HepG2 (cell line): Measurements from ENCODE around the gene TAS2R10. TPM values are rescaled to one million over a fixed set of nuclear protein-coding genes. Genes with fewer than 3 reads are reported as not detected.

Source experiments
- ATAC-seq: fragments of 200-7000 bp; cut with Tn5 transposase; 3 replicates; pipeline ENCODE4 v1.9.1; 2020; ENCODE audit warnings: mild to moderate bottlenecking, moderate library complexity
- BruUV-seq: library from RNA; stranded (reverse); fragments of 400-500 nt; replicated peaks from 2 replicates; lab custom pipeline; 2021; lab: Mats Ljungman, UMichigan
- CTCF ChIA-PET: fragments of 300-600 bp; formaldehyde crosslinking; extraction: SDS; loops from one replicate; lab custom pipeline; 2021; ENCODE audit warnings: low total read pairs, inconsistent platforms, low intra/inter-chr PET ratio; lab: Yijun Ruan, JAX
- POLR2A ChIA-PET: fragments of 350-600 bp; sonication (Branson Sonifier 250); formaldehyde crosslinking; loops from one replicate; lab custom pipeline; 2020; ENCODE audit warnings: antibody characterized with exemption, inconsistent platforms; lab: Yijun Ruan, JAX
- DNase-seq: peaks from one replicate; pipeline ENCODE4 v3.0.0-alpha.2; 2015; ENCODE audit warnings: low spot score
- FAIRE-seq: peaks from 3 replicates; lab custom pipeline; 2011; peaks lifted over from hg19 to GRCh38; lab: Jason Lieb, UNC
- H2AFZ ChIP-seq: one replicate; pipeline ENCODE4 v1.6.1; 2011; ENCODE audit warnings: low read length, inconsistent platforms
- H3K27ac ChIP-seq: fragments of 300-600 bp; 3 replicates; pipeline ENCODE4 v1.8.0; 2011; ENCODE audit warnings: mixed run types, mild to moderate bottlenecking, mixed read lengths, low read length, inconsistent platforms; ENCODE audit not compliant: insufficient read depth; ENCODE audit errors: extremely low read length
- H3K27me3 ChIP-seq, 2 experiments: fragments of 200-600 bp in 1 of 2; 2 replicates in 1 of 2; 3 replicates in 1 of 2; pipeline versions ENCODE4 v1.6.0 to v1.8.0; 2011; ENCODE audit warnings: low read length in 2 of 2, mild to moderate bottlenecking in 2 of 2, moderate library complexity in 2 of 2, inconsistent platforms in 1 of 2; ENCODE audit not compliant: insufficient read depth in 2 of 2, control insufficient read depth in 1 of 2
- H3K36me3 ChIP-seq, 2 experiments: fragments of 200-600 bp in 1 of 2; replicated peaks in 1 of 2; 2 replicates in 1 of 2; 3 replicates in 1 of 2; pipeline versions ENCODE4 v1.5.1 to v1.8.0; 2011; ENCODE audit warnings: low read length in 2 of 2, inconsistent platforms in 1 of 2; ENCODE audit not compliant: insufficient read depth in 2 of 2, control insufficient read depth in 1 of 2
- H3K4me1 ChIP-seq: 2 replicates; pipeline ENCODE4 v1.5.1; 2012; ENCODE audit warnings: low read length, inconsistent platforms; ENCODE audit not compliant: insufficient read depth
- H3K4me2 ChIP-seq: 2 replicates; pipeline ENCODE4 v1.6.0; 2011; ENCODE audit warnings: low read depth, low read length, inconsistent platforms
- H3K4me3 ChIP-seq, 3 experiments: fragments of 200-600 bp in 1 of 3; sonication (generic), shearing (Covaris generic) in 1 of 3; replicated peaks in 1 of 3; 2 replicates each; pipeline ENCODE4 v1.5.1; 2011 to 2016; ENCODE audit warnings: low read length in 3 of 3, inconsistent platforms in 2 of 3, low read depth in 2 of 3, mild to moderate bottlenecking in 2 of 3, control low read depth in 1 of 3, mixed read lengths in 1 of 3; ENCODE audit not compliant: insufficient read depth in 1 of 3
- H3K79me2 ChIP-seq: one replicate; pipeline ENCODE4 v1.6.1; 2011; ENCODE audit warnings: low read length, inconsistent platforms; ENCODE audit not compliant: insufficient read depth
- H3K9ac ChIP-seq: 2 replicates; pipeline ENCODE4 v1.6.0; 2011; ENCODE audit warnings: mild to moderate bottlenecking, low read depth, low read length, inconsistent platforms; ENCODE audit not compliant: insufficient read depth
- H3K9me3 ChIP-seq: 2 replicates; pipeline ENCODE4 v1.5.1; 2012; ENCODE audit warnings: mild to moderate bottlenecking, low read length
- H4K20me1 ChIP-seq: 2 replicates; pipeline ENCODE4 v1.6.0; 2011; ENCODE audit warnings: inconsistent platforms, mild to moderate bottlenecking, low read length, moderate library complexity; ENCODE audit not compliant: insufficient read depth
- BHLHE40 ChIP-seq: IDR thresholded peaks from 2 replicates; pipeline ENCODE4 v1.6.1; 2011; ENCODE audit warnings: low read length, improper control_type of control experiment
- IRF2 ChIP-seq: IDR thresholded peaks from 2 replicates; pipeline ENCODE4 v1.6.1; 2018; ENCODE audit warnings: missing genetic modification reagents, missing compliant biosample characterization
- MEF2D ChIP-seq: sonication (generic); formaldehyde crosslinking; IDR thresholded peaks from 2 replicates; pipeline ENCODE4 v1.5.1; 2020; ENCODE audit warnings: mild to moderate bottlenecking, missing genetic modification reagents
- REPIN1 ChIP-seq: sonication (generic); formaldehyde crosslinking; IDR thresholded peaks from 2 replicates; pipeline ENCODE4 v1.8.0; 2022; ENCODE audit warnings: missing genetic modification reagents, low read depth, mild to moderate bottlenecking, borderline replicate concordance
- SATB2 ChIP-seq: sonication (generic); formaldehyde crosslinking; IDR thresholded peaks from 2 replicates; pipeline ENCODE4 v1.5.0; 2020; ENCODE audit warnings: missing genetic modification reagents
- SMC3 ChIP-seq: IDR thresholded peaks from 2 replicates; pipeline ENCODE4 v1.6.1; 2011; ENCODE audit warnings: low read length, improper control_type of control experiment
- SP1 ChIP-seq, 2 experiments: fragments of 450-650 bp in 1 of 2; sonication (generic) in 1 of 2; formaldehyde crosslinking in 1 of 2; IDR thresholded peaks; 2 replicates each; pipeline versions ENCODE4 v1.4.0 to v1.6.1; 2016 to 2020; ENCODE audit warnings: missing genetic modification reagents in 1 of 2
- SSRP1 ChIP-seq: IDR thresholded peaks from 2 replicates; pipeline ENCODE4 v1.6.1; 2016; ENCODE audit warnings: control low read depth
- TAF1 ChIP-seq: sonication (generic); formaldehyde crosslinking; IDR thresholded peaks from 2 replicates; pipeline ENCODE4 v1.4.0; 2020; ENCODE audit warnings: missing genetic modification reagents
- TMF1 ChIP-seq: sonication (generic); formaldehyde crosslinking; IDR thresholded peaks from 2 replicates; pipeline ENCODE4 v1.8.1; 2022; ENCODE audit warnings: low read depth, missing genetic modification reagents
- ZFP62 ChIP-seq: sonication (generic); formaldehyde crosslinking; IDR thresholded peaks from 2 replicates; pipeline ENCODE4 v1.4.0; 2020; ENCODE audit warnings: missing genetic modification reagents
- ZNF335 ChIP-seq: sonication (generic); formaldehyde crosslinking; IDR thresholded peaks from 2 replicates; pipeline ENCODE4 v1.4.0; 2020; ENCODE audit warnings: missing genetic modification reagents
- ZNF724P ChIP-seq: sonication (generic); formaldehyde crosslinking; IDR thresholded peaks from 2 replicates; pipeline ENCODE4 v1.8.0; 2022; ENCODE audit warnings: missing genetic modification reagents, borderline replicate concordance
- ZSCAN25 ChIP-seq: sonication (generic); formaldehyde crosslinking; IDR thresholded peaks from 2 replicates; pipeline ENCODE4 v1.8.0; 2022; ENCODE audit warnings: mild to moderate bottlenecking, missing genetic modification reagents
- WGBS: methylation state at CpG from one replicate; pipeline ENCODE4 v1.1.6; 2017; ENCODE audit warnings: low lambda C conversion rate; 5-methylcytosine and 5-hydroxymethylcytosine counted together
- in situ Hi-C: cut with HindIII; loops from 2 replicates; pipeline ENCODE4 v1.10.0; 2017; ENCODE audit warnings: low pct_unique_long_range_greater_than_20kb; ENCODE audit not compliant: extremely low pct_ligation_motif_present
- intact Hi-C: fragments of 100-400 bp; cut with micrococcal nuclease; formaldehyde crosslinking; loops from one replicate; pipeline ENCODE4 v1.10.0; 2022; ENCODE audit not compliant: unreplicated experiment
- polyA plus RNA-seq, 8 experiments: library from polyadenylated mRNA; depleted of rRNA in 3 of 8; stranded (reverse) in 7 of 8; unstranded in 1 of 8; fragments of >200 nt; fragmentation: Illumina TruSeq in 4 of 8; extraction: Trizol in 4 of 8; gene quantifications; 2 replicates each; pipeline versions ENCODE4 v1.2.1 to v1.2.3, GENCODE V29; 2011 to 2016; ENCODE audit warnings: low read depth in 4 of 8, missing spikeins in 1 of 8, mixed read lengths in 1 of 8; ENCODE audit not compliant: insufficient read depth in 1 of 8
- total RNA-seq, 5 experiments: library from RNA; depleted of rRNA; stranded (reverse); fragments of >200 nt; fragmentation: Illumina TruSeq; extraction: Trizol; gene quantifications; 2 replicates each; pipeline ENCODE4 v1.2.3, GENCODE V29; 2016; ENCODE audit warnings: low read depth in 1 of 5
- TF ChIP-seq, protein P1 (sequence below): sonication (generic); formaldehyde crosslinking; IDR thresholded peaks from 2 replicates; pipeline ENCODE4 v1.4.0; 2020; ENCODE audit warnings: mild to moderate bottlenecking, missing genetic modification reagents
- TF ChIP-seq, protein P2 (sequence below): sonication (generic); formaldehyde crosslinking; IDR thresholded peaks from 2 replicates; pipeline ENCODE4 v1.5.1; 2020; ENCODE audit warnings: missing genetic modification reagents, mild to moderate bottlenecking, borderline replicate concordance
- TF ChIP-seq, protein P3 (sequence below): sonication (generic); formaldehyde crosslinking; IDR thresholded peaks from 2 replicates; pipeline ENCODE4 v1.8.1; 2023; ENCODE audit warnings: mild to moderate bottlenecking, inconsistent platforms, moderate library complexity, missing genetic modification reagents, borderline replicate concordance
- TF ChIP-seq, protein P4 (sequence below): sonication (generic); formaldehyde crosslinking; IDR thresholded peaks from 2 replicates; pipeline ENCODE4 v1.4.0; 2020; ENCODE audit warnings: mild to moderate bottlenecking, missing genetic modification reagents, borderline replicate concordance

The TAS2R10 gene
- total and polyA plus RNA-seq, 2 of the 13 experiments (the other 11 are each of a cell fraction or from before 2014, with no cell fraction given): 0.98 to 1.00 TPM

DNA sequence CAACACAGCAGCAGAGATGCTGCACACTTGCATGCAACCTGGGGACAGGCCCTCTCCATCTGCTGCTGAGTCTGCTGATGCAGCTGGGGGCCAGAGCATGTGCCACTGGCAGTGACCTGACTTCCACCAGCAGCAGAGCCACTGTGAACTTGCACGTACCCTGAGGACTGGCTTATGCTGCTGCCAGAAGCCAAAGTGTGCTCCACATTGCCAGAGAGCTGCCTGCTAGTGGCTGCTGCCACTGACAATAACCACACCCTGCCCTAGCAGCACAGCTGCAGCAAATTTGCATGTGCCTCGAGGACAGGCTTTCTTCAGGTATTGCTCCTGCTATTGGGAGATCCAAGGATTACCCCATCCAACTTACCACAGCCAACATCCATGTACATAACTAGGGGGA lies 27.6 kb upstream of the TAS2R10 start (continued):
- TF ChIP-seq, protein P1, sequence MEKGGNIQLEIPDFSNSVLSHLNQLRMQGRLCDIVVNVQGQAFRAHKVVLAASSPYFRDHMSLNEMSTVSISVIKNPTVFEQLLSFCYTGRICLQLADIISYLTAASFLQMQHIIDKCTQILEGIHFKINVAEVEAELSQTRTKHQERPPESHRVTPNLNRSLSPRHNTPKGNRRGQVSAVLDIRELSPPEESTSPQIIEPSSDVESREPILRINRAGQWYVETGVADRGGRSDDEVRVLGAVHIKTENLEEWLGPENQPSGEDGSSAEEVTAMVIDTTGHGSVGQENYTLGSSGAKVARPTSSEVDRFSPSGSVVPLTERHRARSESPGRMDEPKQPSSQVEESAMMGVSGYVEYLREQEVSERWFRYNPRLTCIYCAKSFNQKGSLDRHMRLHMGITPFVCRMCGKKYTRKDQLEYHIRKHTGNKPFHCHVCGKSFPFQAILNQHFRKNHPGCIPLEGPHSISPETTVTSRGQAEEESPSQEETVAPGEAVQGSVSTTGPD (CRISPR knock-in tag): no peak
- TF ChIP-seq SMC3: no peak
- no peak for TF ChIP-seq REPIN1 (CRISPR knock-in tag)
- TF ChIP-seq, protein P2, sequence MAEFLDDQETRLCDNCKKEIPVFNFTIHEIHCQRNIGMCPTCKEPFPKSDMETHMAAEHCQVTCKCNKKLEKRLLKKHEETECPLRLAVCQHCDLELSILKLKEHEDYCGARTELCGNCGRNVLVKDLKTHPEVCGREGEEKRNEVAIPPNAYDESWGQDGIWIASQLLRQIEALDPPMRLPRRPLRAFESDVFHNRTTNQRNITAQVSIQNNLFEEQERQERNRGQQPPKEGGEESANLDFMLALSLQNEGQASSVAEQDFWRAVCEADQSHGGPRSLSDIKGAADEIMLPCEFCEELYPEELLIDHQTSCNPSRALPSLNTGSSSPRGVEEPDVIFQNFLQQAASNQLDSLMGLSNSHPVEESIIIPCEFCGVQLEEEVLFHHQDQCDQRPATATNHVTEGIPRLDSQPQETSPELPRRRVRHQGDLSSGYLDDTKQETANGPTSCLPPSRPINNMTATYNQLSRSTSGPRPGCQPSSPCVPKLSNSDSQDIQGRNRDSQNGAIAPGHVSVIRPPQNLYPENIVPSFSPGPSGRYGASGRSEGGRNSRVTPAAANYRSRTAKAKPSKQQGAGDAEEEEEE (CRISPR knock-in tag): no peak
- TF ChIP-seq ZFP62 (CRISPR knock-in tag): no peak
- no peak for TF ChIP-seq SATB2

DNA sequence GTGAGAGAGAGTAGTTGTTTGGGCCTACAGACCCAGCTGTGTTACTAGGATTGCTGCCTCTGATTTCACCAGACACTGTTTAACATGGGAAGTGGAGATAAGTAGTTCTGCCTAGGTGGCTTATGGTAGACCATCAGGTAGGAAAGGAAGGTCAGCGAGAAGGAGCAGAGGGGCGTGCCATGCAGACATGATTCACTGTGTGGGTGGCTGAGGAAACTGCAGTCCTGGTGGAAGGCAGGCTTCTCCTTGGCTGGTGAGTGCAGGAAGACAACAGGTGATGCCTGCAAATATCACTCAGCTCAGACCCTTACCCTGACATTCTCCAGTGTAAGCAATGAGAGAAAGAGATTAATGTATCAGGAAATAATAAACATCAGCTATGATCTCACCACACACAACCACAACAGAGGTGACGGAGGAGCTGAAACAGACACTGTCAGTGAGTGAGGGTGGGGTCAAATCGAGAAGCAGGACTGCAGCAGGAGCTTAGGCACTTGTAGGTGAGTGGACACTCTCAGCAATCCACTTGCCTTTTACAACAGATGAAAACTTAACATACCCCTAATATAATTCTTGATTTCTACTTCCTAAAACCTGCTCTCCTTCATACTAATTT lies 25.2 kb upstream of the TAS2R10 start:
- in situ Hi-C loops (no loop called here), intact Hi-C loops (no loop called here)
- no TSS peak for BruUV-seq
- 97% methylated on average over 4 of the region's 4 CpGs for WGBS
- ChIA-PET CTCF (no interaction called here), POLR2A (no interaction called here)
- Histone ChIP-seq H2AFZ (no peak overlapping the region), H3K36me3 (peaks cover 7 to 14% of the 10 kb centered on the region in 2 experiments), H3K9me3 (peaks cover 10% of the 10 kb centered on the region), H3K4me2 (no peak overlapping the region), H3K9ac (no peak overlapping the region), H4K20me1 (no peaks in the 10 kb centered on the region), H3K27ac (no peak overlapping the region), H3K27me3 (no peaks in the 10 kb centered on the region), H3K79me2 (no peaks in the 10 kb centered on the region), H3K4me3 (no peak overlapping the region), H3K4me1 (no peaks in the 10 kb centered on the region)
- DNase-seq: no peak
- no peak for ATAC-seq
- FAIRE-seq: no peak
- no peak for TF ChIP-seq SP1 (IDR thresholded peaks at IDR 0.05)
- TF ChIP-seq SP1 (CRISPR knock-in tag; IDR thresholded peaks at IDR 0.05): no peak
- no peak for TF ChIP-seq TAF1
- no peak for TF ChIP-seq MEF2D (CRISPR knock-in tag)
- no peak for TF ChIP-seq IRF2 (CRISPR knock-in tag)
- TF ChIP-seq ZNF724P (CRISPR knock-in tag): no peak
- TF ChIP-seq ZNF335 (CRISPR knock-in tag): no peak
- no peak for TF ChIP-seq TMF1 (CRISPR knock-in tag)
- TF ChIP-seq ZSCAN25: no peak
- no peak for TF ChIP-seq SSRP1 (CRISPR knock-in tag)
- TF ChIP-seq, protein P3, sequence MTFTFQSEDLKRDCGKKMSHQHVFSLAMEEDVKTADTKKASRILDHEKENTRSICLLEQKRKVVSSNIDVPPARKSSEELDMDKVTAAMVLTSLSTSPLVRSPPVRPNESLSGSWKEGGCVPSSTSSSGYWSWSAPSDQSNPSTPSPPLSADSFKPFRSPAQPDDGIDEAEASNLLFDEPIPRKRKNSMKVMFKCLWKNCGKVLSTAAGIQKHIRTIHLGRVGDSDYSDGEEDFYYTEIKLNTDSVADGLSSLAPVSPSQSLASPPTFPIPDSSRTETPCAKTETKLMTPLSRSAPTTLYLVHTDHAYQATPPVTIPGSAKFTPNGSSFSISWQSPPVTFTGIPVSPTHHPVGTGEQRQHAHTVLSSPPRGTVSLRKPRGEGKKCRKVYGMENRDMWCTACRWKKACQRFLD (CRISPR knock-in tag): no peak
- no peak for TF ChIP-seq BHLHE40
- TF ChIP-seq, protein P4, sequence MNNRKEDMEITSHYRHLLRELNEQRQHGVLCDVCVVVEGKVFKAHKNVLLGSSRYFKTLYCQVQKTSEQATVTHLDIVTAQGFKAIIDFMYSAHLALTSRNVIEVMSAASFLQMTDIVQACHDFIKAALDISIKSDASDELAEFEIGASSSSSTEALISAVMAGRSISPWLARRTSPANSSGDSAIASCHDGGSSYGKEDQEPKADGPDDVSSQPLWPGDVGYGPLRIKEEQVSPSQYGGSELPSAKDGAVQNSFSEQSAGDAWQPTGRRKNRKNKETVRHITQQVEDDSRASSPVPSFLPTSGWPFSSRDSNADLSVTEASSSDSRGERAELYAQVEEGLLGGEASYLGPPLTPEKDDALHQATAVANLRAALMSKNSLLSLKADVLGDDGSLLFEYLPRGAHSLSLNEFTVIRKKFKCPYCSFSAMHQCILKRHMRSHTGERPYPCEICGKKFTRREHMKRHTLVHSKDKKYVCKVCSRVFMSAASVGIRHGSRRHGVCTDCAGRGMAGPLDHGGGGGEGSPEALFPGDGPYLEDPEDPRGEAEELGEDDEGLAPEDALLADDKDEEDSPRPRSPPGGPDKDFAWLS: no peak
